Keratinocyte (primary cell): ENCODE results near the gene RFC3. TPM values are rescaled to one million over a fixed set of nuclear protein-coding genes. Genes with fewer than 3 reads are reported as not detected.
A peak's percentile ranks its signal among the peaks of the same experiment; 100 is the strongest.

Experiments
- DNase-seq: peaks from one replicate; pipeline ENCODE4 v3.0.0-alpha.2; 2011; ENCODE audit warnings: low read depth, missing footprints, low spot score
- FAIRE-seq: peaks from 2 replicates; lab custom pipeline; 2011; peaks lifted over from hg19 to GRCh38; lab: Jason Lieb, UNC
- H2AFZ ChIP-seq: 2 replicates; pipeline ENCODE4 v1.6.0; 2012; ENCODE audit warnings: low read length, control low read depth, inconsistent platforms; ENCODE audit not compliant: control insufficient read depth
- H3K27ac ChIP-seq: 2 replicates; pipeline ENCODE4 v1.5.1; 2011; ENCODE audit warnings: low read length; ENCODE audit not compliant: control insufficient read depth, insufficient read depth
- H3K27me3 ChIP-seq: 3 replicates; pipeline ENCODE4 v1.6.0; 2011; ENCODE audit warnings: low read length; ENCODE audit not compliant: control insufficient read depth, insufficient read depth; ENCODE audit errors: extremely low read depth
- H3K36me3 ChIP-seq, 2 experiments: 2 replicates in 1 of 2; 3 replicates in 1 of 2; pipeline ENCODE4 v1.5.1; 2011; ENCODE audit warnings: low read length in 2 of 2, mild to moderate bottlenecking in 1 of 2; ENCODE audit not compliant: control insufficient read depth in 2 of 2, insufficient read depth in 2 of 2; ENCODE audit errors: extremely low read depth in 1 of 2
- H3K4me1 ChIP-seq: 3 replicates; pipeline ENCODE4 v1.5.1; 2011; ENCODE audit warnings: low read length; ENCODE audit not compliant: control insufficient read depth, insufficient read depth; ENCODE audit errors: extremely low read depth
- H3K4me2 ChIP-seq: 3 replicates; pipeline ENCODE4 v1.6.0; 2011; ENCODE audit warnings: low read depth, low read length; ENCODE audit not compliant: control insufficient read depth, insufficient read depth; ENCODE audit errors: extremely low read depth
- H3K4me3 ChIP-seq, 3 experiments: fragments of 200-600 bp in 1 of 3; sonication (generic) in 1 of 3; 2 replicates in 2 of 3; 3 replicates in 1 of 3; pipeline ENCODE4 v1.5.1; 2011 to 2016; ENCODE audit warnings: low read length in 3 of 3, mild to moderate bottlenecking in 3 of 3, control low read depth in 2 of 3, inconsistent platforms in 1 of 3, low read depth in 1 of 3, mixed read lengths in 1 of 3, mixed run types in 1 of 3, moderate library complexity in 1 of 3; ENCODE audit not compliant: control insufficient read depth in 2 of 3, insufficient read depth in 2 of 3; ENCODE audit errors: extremely low read depth in 1 of 3
- H3K79me2 ChIP-seq: 2 replicates; pipeline ENCODE4 v1.6.0; 2012; ENCODE audit warnings: low read length; ENCODE audit not compliant: control insufficient read depth, insufficient read depth
- H3K9ac ChIP-seq: 3 replicates; pipeline ENCODE4 v1.6.0; 2011; ENCODE audit warnings: low read length; ENCODE audit not compliant: control insufficient read depth, insufficient read depth; ENCODE audit errors: extremely low read depth
- H3K9me1 ChIP-seq: 3 replicates; pipeline ENCODE4 v1.6.0; 2011; ENCODE audit warnings: low read length; ENCODE audit not compliant: control insufficient read depth, insufficient read depth; ENCODE audit errors: extremely low read depth
- H3K9me3 ChIP-seq: 2 replicates; pipeline ENCODE4 v1.5.1; 2012; ENCODE audit warnings: low read depth, low read length; ENCODE audit not compliant: control insufficient read depth
- H4K20me1 ChIP-seq: 3 replicates; pipeline ENCODE4 v1.6.0; 2011; ENCODE audit warnings: low read length; ENCODE audit not compliant: control insufficient read depth, insufficient read depth; ENCODE audit errors: extremely low read depth
- EZH2 ChIP-seq: IDR thresholded peaks from one replicate; pipeline ENCODE4 v1.6.1; 2012; ENCODE audit warnings: inconsistent platforms, mild to moderate bottlenecking, low read length, moderate library complexity
- dilution Hi-C: fragments of 300-500 bp; cut with MboI; formaldehyde crosslinking; loops from one replicate; pipeline ENCODE4 v1.7.0; 2020; ENCODE audit warnings: low sequenced_read_pairs; ENCODE audit not compliant: extremely low pct_ligation_motif_present
- polyA plus RNA-seq, 5 experiments: library from polyadenylated mRNA; depleted of rRNA in 3 of 5; stranded (reverse) in 3 of 5; stranded (forward) in 1 of 5; unstranded in 1 of 5; fragments of >200 nt; gene quantifications; 1 replicate in 1 of 5; 2 replicates in 3 of 5; 3 replicates in 1 of 5; pipeline versions ENCODE4 v1.2.1 to v1.2.3, GENCODE V29; 2011 to 2012; ENCODE audit warnings: missing spikeins in 2 of 5, low read depth in 1 of 5, low replicate concordance in 1 of 5
- TF ChIP-seq, protein P1 (sequence below), 3 experiments: IDR thresholded peaks in 1 of 3; conservative IDR thresholded peaks in 1 of 3; optimal IDR thresholded peaks in 1 of 3; 2 replicates in 2 of 3; 3 replicates in 1 of 3; pipeline versions ENCODE3 to v1.5.1; 2011; ENCODE audit warnings: low read length in 3 of 3, mild to moderate bottlenecking in 3 of 3, moderate library complexity in 2 of 3, control low read depth in 1 of 3, inconsistent platforms in 1 of 3; ENCODE audit not compliant: insufficient read depth in 2 of 3; ENCODE audit errors: extremely low read depth in 1 of 3

Gene RFC3
- polyA plus RNA-seq, 1 donor (not counting 4 experiments of a cell fraction or from before 2014, with no cell fraction given) = 20.8 TPM

DNA sequence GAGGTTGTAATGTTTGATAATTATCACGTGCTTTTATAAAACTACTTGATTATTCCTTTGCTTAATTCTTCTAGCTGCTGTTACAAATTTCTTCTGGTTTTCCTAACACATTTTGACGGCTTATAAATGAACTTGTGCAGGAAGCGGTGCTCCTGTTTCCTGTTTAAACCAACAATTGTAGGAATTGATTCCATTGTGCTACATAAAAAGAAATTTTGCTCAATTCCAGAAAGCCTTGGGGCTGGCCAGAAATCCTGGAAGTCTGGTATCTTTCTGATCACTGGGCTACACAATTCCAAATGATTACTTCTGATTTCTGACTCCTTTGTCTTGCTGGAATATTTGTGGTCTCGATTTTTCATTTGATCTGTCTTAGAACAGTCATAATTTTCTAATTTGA, 14.9 kb downstream of the RFC3 start:
- Histone ChIP-seq H3K36me3 (peaks cover 6 to 18% of the 10 kb centered on the region in 2 experiments), H3K27ac (no peak overlapping the region), H3K9me1 (no peaks in the 10 kb centered on the region), H3K9ac (no peak overlapping the region), H3K4me1 (no peaks in the 10 kb centered on the region), H2AFZ (no peak overlapping the region), H4K20me1 (no peaks in the 10 kb centered on the region), H3K4me3 (no peak overlapping the region), H3K79me2 (peaks cover 3% of the 10 kb centered on the region), H3K27me3 (no peaks in the 10 kb centered on the region), H3K9me3 (no peaks in the 10 kb centered on the region), H3K4me2 (no peak overlapping the region)
- DNase-seq (no peak), FAIRE-seq (no peak)
- dilution Hi-C loops = no loop called here
- no peak for TF ChIP-seq EZH2
- TF ChIP-seq, protein P1, sequence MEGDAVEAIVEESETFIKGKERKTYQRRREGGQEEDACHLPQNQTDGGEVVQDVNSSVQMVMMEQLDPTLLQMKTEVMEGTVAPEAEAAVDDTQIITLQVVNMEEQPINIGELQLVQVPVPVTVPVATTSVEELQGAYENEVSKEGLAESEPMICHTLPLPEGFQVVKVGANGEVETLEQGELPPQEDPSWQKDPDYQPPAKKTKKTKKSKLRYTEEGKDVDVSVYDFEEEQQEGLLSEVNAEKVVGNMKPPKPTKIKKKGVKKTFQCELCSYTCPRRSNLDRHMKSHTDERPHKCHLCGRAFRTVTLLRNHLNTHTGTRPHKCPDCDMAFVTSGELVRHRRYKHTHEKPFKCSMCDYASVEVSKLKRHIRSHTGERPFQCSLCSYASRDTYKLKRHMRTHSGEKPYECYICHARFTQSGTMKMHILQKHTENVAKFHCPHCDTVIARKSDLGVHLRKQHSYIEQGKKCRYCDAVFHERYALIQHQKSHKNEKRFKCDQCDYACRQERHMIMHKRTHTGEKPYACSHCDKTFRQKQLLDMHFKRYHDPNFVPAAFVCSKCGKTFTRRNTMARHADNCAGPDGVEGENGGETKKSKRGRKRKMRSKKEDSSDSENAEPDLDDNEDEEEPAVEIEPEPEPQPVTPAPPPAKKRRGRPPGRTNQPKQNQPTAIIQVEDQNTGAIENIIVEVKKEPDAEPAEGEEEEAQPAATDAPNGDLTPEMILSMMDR (optimal IDR thresholded peaks at IDR 0.05 in 1 of 3, IDR thresholded peaks at IDR 0.05 in 1 of 3, conservative IDR thresholded peaks at IDR 0.05 in 1 of 3; ENCODE audit: extremely low read depth in 1 of 3, insufficient read depth in 2 of 3, low read length in 3 of 3) = no peak

GRCh38 chr13:33838647-33839046, 20.7 kb downstream of the RFC3 start:
- Histone ChIP-seq H3K4me1 (no peaks in the 10 kb centered on the region), H3K9me1 (no peaks in the 10 kb centered on the region), H2AFZ (no peak overlapping the region), H3K4me2 (no peak overlapping the region), H3K4me3 (no peak overlapping the region), H3K27me3 (no peaks in the 10 kb centered on the region), H4K20me1 (no peaks in the 10 kb centered on the region), H3K9me3 (no peaks in the 10 kb centered on the region), H3K27ac (no peak overlapping the region), H3K9ac (no peak overlapping the region), H3K79me2 (no peaks in the 10 kb centered on the region), H3K36me3 (peaks cover 0 to 8% of the 10 kb centered on the region in 2 experiments)
- peak; percentile 9 for FAIRE-seq
- TF ChIP-seq, protein P1 (optimal IDR thresholded peaks at IDR 0.05 in 1 of 3, IDR thresholded peaks at IDR 0.05 in 1 of 3, conservative IDR thresholded peaks at IDR 0.05 in 1 of 3; ENCODE audit: extremely low read depth in 1 of 3, insufficient read depth in 2 of 3, low read length in 3 of 3) = no peak
- TF ChIP-seq EZH2 = no peak
- DNase-seq = no peak
- dilution Hi-C loops = no loop called here
